Peyer's patch (tissue), 4 donors: Measurements from ENCODE around the gene PODN.

ENCODE experiments used
- POLR2A ChIP-seq, 2 donors: fragments of 450-650 bp; IDR thresholded peaks; one replicate each; pipeline ENCODE4 v1.5.1; 2017; ENCODE audit warnings: antibody characterized with exemption in 2 of 2, mild to moderate bottlenecking in 2 of 2, moderate library complexity in 2 of 2
- TF ChIP-seq, protein P1 (sequence below), 6 experiments: fragments of 450-650 bp in 4 of 6; fragments of 200-600 bp in 2 of 6; sonication (generic) in 1 of 6; IDR thresholded peaks; one replicate each; pipeline ENCODE4 v1.5.1; 2017 to 2019; ENCODE audit warnings: antibody characterized with exemption in 6 of 6, mild to moderate bottlenecking in 3 of 6, moderate library complexity in 1 of 6

DNA sequence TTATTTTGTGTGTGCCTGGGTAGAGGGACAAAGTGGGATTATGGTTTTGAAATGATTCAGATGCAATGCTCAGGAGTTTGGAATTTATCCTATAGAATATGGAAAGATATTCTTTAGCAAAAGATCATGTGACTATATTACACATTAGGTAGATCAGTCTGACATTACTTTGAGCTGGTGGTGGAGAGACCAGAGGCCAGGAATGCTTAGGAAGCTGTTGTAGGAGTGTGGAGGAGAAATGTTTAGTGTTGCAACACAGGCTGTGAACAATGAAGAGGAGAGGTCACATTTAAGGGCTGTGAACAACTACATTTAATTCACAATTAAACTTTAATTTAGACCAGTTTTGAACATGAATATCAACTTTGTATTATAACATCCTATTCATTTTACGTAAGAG, 45.3 kb upstream of the PODN start:
- TF ChIP-seq, protein P1, sequence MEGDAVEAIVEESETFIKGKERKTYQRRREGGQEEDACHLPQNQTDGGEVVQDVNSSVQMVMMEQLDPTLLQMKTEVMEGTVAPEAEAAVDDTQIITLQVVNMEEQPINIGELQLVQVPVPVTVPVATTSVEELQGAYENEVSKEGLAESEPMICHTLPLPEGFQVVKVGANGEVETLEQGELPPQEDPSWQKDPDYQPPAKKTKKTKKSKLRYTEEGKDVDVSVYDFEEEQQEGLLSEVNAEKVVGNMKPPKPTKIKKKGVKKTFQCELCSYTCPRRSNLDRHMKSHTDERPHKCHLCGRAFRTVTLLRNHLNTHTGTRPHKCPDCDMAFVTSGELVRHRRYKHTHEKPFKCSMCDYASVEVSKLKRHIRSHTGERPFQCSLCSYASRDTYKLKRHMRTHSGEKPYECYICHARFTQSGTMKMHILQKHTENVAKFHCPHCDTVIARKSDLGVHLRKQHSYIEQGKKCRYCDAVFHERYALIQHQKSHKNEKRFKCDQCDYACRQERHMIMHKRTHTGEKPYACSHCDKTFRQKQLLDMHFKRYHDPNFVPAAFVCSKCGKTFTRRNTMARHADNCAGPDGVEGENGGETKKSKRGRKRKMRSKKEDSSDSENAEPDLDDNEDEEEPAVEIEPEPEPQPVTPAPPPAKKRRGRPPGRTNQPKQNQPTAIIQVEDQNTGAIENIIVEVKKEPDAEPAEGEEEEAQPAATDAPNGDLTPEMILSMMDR (IDR thresholded peaks at IDR 0.05), result no peak
- TF ChIP-seq POLR2A (IDR thresholded peaks at IDR 0.05), result no peak
